GM12878 (cell line): ENCODE results near the gene TIAM1. TPM values are rescaled to one million over a fixed set of nuclear protein-coding genes. Genes with fewer than 3 reads are reported as not detected.
A peak's percentile ranks its signal among the peaks of the same experiment; 100 is the strongest.

Source experiments
- ATAC-seq: fragments of 200-7000 bp; cut with Tn5 transposase; 3 replicates; pipeline ENCODE4 v1.9.1; 2020; ENCODE audit warnings: mild to moderate bottlenecking, moderate library complexity
- BruUV-seq: library from RNA; stranded (reverse); fragments of 400-500 nt; replicated peaks from 2 replicates; lab custom pipeline; 2021; lab: Mats Ljungman, UMichigan
- CTCF ChIA-PET: fragments of 300-600 bp; sonication (Branson Sonifier 250); formaldehyde crosslinking; extraction: SDS; loops from one replicate; lab custom pipeline; 2021; ENCODE audit warnings: inconsistent platforms; lab: Yijun Ruan, JAX
- POLR2A ChIA-PET: fragments of 350-600 bp; formaldehyde crosslinking; extraction: SDS; loops from one replicate; lab custom pipeline; 2021; ENCODE audit warnings: inconsistent platforms; lab: Charles Lee
- RAD21 ChIA-PET: fragments of 300-600 bp; sonication (Branson Sonifier 250); formaldehyde crosslinking; loops from one replicate; lab custom pipeline; 2023; ENCODE audit warnings: antibody characterized with exemption; ENCODE audit not compliant: unreplicated experiment; lab: Charles Lee
- SMC1A ChIA-PET: fragments of 300-600 bp; sonication (Branson Sonifier 250); formaldehyde crosslinking; loops from one replicate; lab custom pipeline; 2023; ENCODE audit not compliant: unreplicated experiment, uncharacterized antibody; lab: Charles Lee
- DNase-seq: peaks from one replicate; pipeline ENCODE4 v3.0.0-alpha.2; 2011; ENCODE audit warnings: low read depth, low spot score
- FAIRE-seq: peaks from 3 replicates; lab custom pipeline; 2011; peaks lifted over from hg19 to GRCh38; lab: Jason Lieb, UNC
- H2AFZ ChIP-seq: 2 replicates; pipeline ENCODE4 v1.6.0; 2011; ENCODE audit warnings: low read depth, low read length, control low read depth; ENCODE audit not compliant: control insufficient read depth
- H3K27ac ChIP-seq: 2 replicates; pipeline ENCODE4 v1.5.1; 2011; ENCODE audit warnings: control low read depth; ENCODE audit not compliant: control insufficient read depth, insufficient read depth
- H3K27me3 ChIP-seq, 2 experiments: replicated peaks in 1 of 2; 2 replicates each; pipeline versions ENCODE4 v1.6.0 to v1.6.1; 2011; ENCODE audit warnings: low read length in 1 of 2; ENCODE audit not compliant: control insufficient read depth in 2 of 2, insufficient read depth in 2 of 2
- H3K36me3 ChIP-seq, 2 experiments: 2 replicates each; pipeline ENCODE4 v1.5.1; 2011; ENCODE audit warnings: low read length in 1 of 2; ENCODE audit not compliant: control insufficient read depth in 2 of 2, insufficient read depth in 2 of 2
- H3K4me1 ChIP-seq: 2 replicates; pipeline ENCODE4 v1.6.1; 2011; ENCODE audit warnings: mild to moderate bottlenecking, low read length, moderate library complexity, mixed read lengths; ENCODE audit not compliant: control insufficient read depth, insufficient read depth
- H3K4me2 ChIP-seq: 2 replicates; pipeline ENCODE4 v1.6.0; 2011; ENCODE audit warnings: control low read depth; ENCODE audit not compliant: control insufficient read depth, insufficient read depth
- H3K4me3 ChIP-seq: fragments of 200-600 bp; sonication (generic); 2 replicates; pipeline ENCODE4 v1.5.1; 2016
- H3K79me2 ChIP-seq: 2 replicates; pipeline ENCODE4 v1.6.0; 2011; ENCODE audit warnings: low read length; ENCODE audit not compliant: control insufficient read depth, insufficient read depth
- H3K9ac ChIP-seq: 2 replicates; pipeline ENCODE4 v1.8.0; 2011; ENCODE audit warnings: low read length, control low read depth, mixed read lengths; ENCODE audit not compliant: control insufficient read depth, insufficient read depth
- H3K9me3 ChIP-seq: replicated peaks from 3 replicates; pipeline ENCODE4 v1.5.1; 2011; ENCODE audit warnings: mild to moderate bottlenecking, low read length; ENCODE audit not compliant: control insufficient read depth, insufficient read depth
- H4K20me1 ChIP-seq: 2 replicates; pipeline ENCODE4 v1.6.0; 2011; ENCODE audit not compliant: control insufficient read depth, insufficient read depth
- CHD2 ChIP-seq: IDR thresholded peaks from 2 replicates; pipeline ENCODE4 v1.6.1; 2011; ENCODE audit warnings: low read depth, low read length, improper control_type of control experiment, borderline replicate concordance
- DPF2 ChIP-seq: fragments of 450-650 bp; IDR thresholded peaks from 2 replicates; pipeline ENCODE4 v1.6.1; 2017; ENCODE audit warnings: mild to moderate bottlenecking
- EP300 ChIP-seq, 2 experiments: fragments of 150-350 bp in 1 of 2; IDR thresholded peaks; 2 replicates each; pipeline ENCODE4 v1.6.1; 2011 to 2012; ENCODE audit warnings: low read depth in 2 of 2, low read length in 2 of 2, borderline replicate concordance in 1 of 2, improper control_type of control experiment in 1 of 2, inconsistent platforms in 1 of 2; ENCODE audit not compliant: control insufficient read depth in 1 of 2
- ESRRA ChIP-seq: IDR thresholded peaks from 2 replicates; pipeline ENCODE4 v1.6.1; 2012; ENCODE audit warnings: mild to moderate bottlenecking, low read length, improper control_type of control experiment
- GATAD2B ChIP-seq: fragments of 450-650 bp; conservative IDR thresholded peaks from 2 replicates; pipeline ENCODE4 v1.6.1; 2017; ENCODE audit warnings: low read depth, mild to moderate bottlenecking, moderate library complexity
- HDAC2 ChIP-seq: fragments of 200-600 bp; sonication (generic); IDR thresholded peaks from 2 replicates; pipeline ENCODE4 v1.6.1; 2017
- IKZF2 ChIP-seq, 2 experiments: fragments of 450-650 bp; IDR thresholded peaks; 2 replicates each; pipeline ENCODE4 v1.6.1; 2017; ENCODE audit warnings: mild to moderate bottlenecking in 2 of 2, moderate library complexity in 2 of 2
- IRF5 ChIP-seq: fragments of 450-650 bp; IDR thresholded peaks from 2 replicates; pipeline ENCODE4 v1.6.1; 2017; ENCODE audit warnings: borderline replicate concordance
- JUND ChIP-seq: IDR thresholded peaks from 2 replicates; pipeline ENCODE4 v1.6.1; 2012; ENCODE audit warnings: low read depth, mild to moderate bottlenecking, low read length, improper control_type of control experiment, moderate library complexity
- MTA2 ChIP-seq: fragments of 450-650 bp; IDR thresholded peaks from 2 replicates; pipeline ENCODE4 v1.6.1; 2016; ENCODE audit warnings: low read depth, mild to moderate bottlenecking, moderate library complexity
- MYB ChIP-seq: fragments of 150-350 bp; IDR thresholded peaks from 2 replicates; pipeline ENCODE4 v1.6.1; 2014; ENCODE audit warnings: mild to moderate bottlenecking, low read depth, low read length, borderline replicate concordance
- NBN ChIP-seq: fragments of 450-650 bp; IDR thresholded peaks from 2 replicates; pipeline ENCODE4 v1.6.1; 2016
- NFIC ChIP-seq: IDR thresholded peaks from 2 replicates; pipeline ENCODE4 v1.6.1; 2012; ENCODE audit warnings: low read depth, mild to moderate bottlenecking, inconsistent platforms, low read length, moderate library complexity
- NR2F1 ChIP-seq: fragments of 450-650 bp; conservative IDR thresholded peaks from 2 replicates; pipeline ENCODE4 v1.6.1; 2017; ENCODE audit warnings: mild to moderate bottlenecking
- NRF1 ChIP-seq: conservative IDR thresholded peaks from 2 replicates; pipeline ENCODE4 v1.6.1; 2011; ENCODE audit warnings: mild to moderate bottlenecking, low read depth, low read length, improper control_type of control experiment
- PAX8 ChIP-seq: fragments of 450-650 bp; IDR thresholded peaks from 2 replicates; pipeline ENCODE4 v1.6.1; 2017; ENCODE audit warnings: mild to moderate bottlenecking, moderate library complexity
- POU2F2 ChIP-seq: IDR thresholded peaks from 3 replicates; pipeline ENCODE4 v1.6.1; 2011; ENCODE audit warnings: low read depth, mild to moderate bottlenecking, low read length, borderline replicate concordance
- SIX5 ChIP-seq: IDR thresholded peaks from 2 replicates; pipeline ENCODE4 v1.6.1; 2011; ENCODE audit warnings: mild to moderate bottlenecking, low read depth, low read length, moderate library complexity; ENCODE audit not compliant: severe bottlenecking
- SREBF1 ChIP-seq: IDR thresholded peaks from 2 replicates; pipeline ENCODE4 v1.6.1; 2012; ENCODE audit warnings: mild to moderate bottlenecking, low read length
- SRF ChIP-seq, 2 experiments: IDR thresholded peaks; 2 replicates each; pipeline ENCODE4 v1.6.1; 2011; ENCODE audit warnings: low read depth in 2 of 2, low read length in 2 of 2, mild to moderate bottlenecking in 1 of 2, moderate library complexity in 1 of 2
- SUPT20H ChIP-seq: IDR thresholded peaks from 2 replicates; pipeline ENCODE4 v1.6.1; 2011; ENCODE audit warnings: low read depth, mild to moderate bottlenecking, low read length, moderate library complexity, borderline replicate concordance; ENCODE audit not compliant: control insufficient read depth
- TBL1XR1 ChIP-seq: IDR thresholded peaks from 2 replicates; pipeline ENCODE4 v1.6.1; 2012; ENCODE audit warnings: low read depth, low read length, improper control_type of control experiment
- TCF12 ChIP-seq: IDR thresholded peaks from 2 replicates; pipeline ENCODE4 v1.6.1; 2011; ENCODE audit warnings: low read depth, mild to moderate bottlenecking, low read length
- ZBED1 ChIP-seq: IDR thresholded peaks from 2 replicates; pipeline ENCODE4 v1.6.1; 2016; ENCODE audit warnings: borderline replicate concordance
- ZNF24 ChIP-seq: fragments of 450-650 bp; IDR thresholded peaks from 2 replicates; pipeline ENCODE4 v1.6.1; 2017; ENCODE audit warnings: antibody characterized with exemption, mild to moderate bottlenecking
- WGBS: methylation state at CpG from one replicate; pipeline ENCODE4 v1.1.6; 2016; ENCODE audit warnings: low lambda C conversion rate; ENCODE audit not compliant: insufficient replicate concordance, insufficient coverage; ENCODE audit errors: missing lambda C conversion rate; 5-methylcytosine and 5-hydroxymethylcytosine counted together
- in situ Hi-C: fragments of 300-500 bp; cut with MboI; formaldehyde crosslinking; loops from 9 replicates; pipeline ENCODE4 v1.14.3; 2018; ENCODE audit warnings: mixed read lengths
- intact Hi-C: fragments of 100-400 bp; cut with micrococcal nuclease; formaldehyde crosslinking; loops from one replicate; pipeline ENCODE4 v1.14.2; 2022; ENCODE audit not compliant: unreplicated experiment
- polyA plus RNA-seq, 11 experiments: library from polyadenylated mRNA; depleted of rRNA in 4 of 11; unstranded in 6 of 11; stranded (reverse) in 5 of 11; fragments of >200 nt; fragmentation: Nextera tagmentation in 4 of 11; fragmentation: Illumina TruSeq in 1 of 11; extraction: Ambion mirVana in 4 of 11; extraction: Trizol in 1 of 11; gene quantifications; 1 replicate in 1 of 11; 2 replicates in 10 of 11; pipeline versions ENCODE4 v1.2.1 to v1.2.3, GENCODE V29; 2011 to 2016; ENCODE audit warnings: inconsistent platforms in 2 of 11, missing spikeins in 2 of 11, low read depth in 1 of 11
- total RNA-seq, 4 experiments: library from RNA; depleted of rRNA in 3 of 4; stranded (reverse); fragments of >200 nt in 3 of 4; fragmentation: Illumina TruSeq in 1 of 4; extraction: Trizol in 1 of 4; gene quantifications; 2 replicates each; pipeline versions ENCODE4 v1.2.1 to v1.2.3, GENCODE V29; 2013 to 2021

TIAM1 gene
- total and polyA plus RNA-seq, 10 of the 15 experiments (the other 5 are each of a cell fraction or from before 2014, with no cell fraction given) = 0.31 to 35.9 (median 0.78) TPM

- TF ChIP-seq PAX8 = no peak
- no peak for TF ChIP-seq SIX5
- TF ChIP-seq MYB = no peak
- no peak for TF ChIP-seq GATAD2B
- TF ChIP-seq JUND = no peak
- TF ChIP-seq SUPT20H = no peak
- no peak for TF ChIP-seq ZNF24
- TF ChIP-seq TCF12 = peak; percentile 31; the same call in 1 of the 2 replicates
- TF ChIP-seq DPF2 = 0 out of 2 replicates have a peak, but pooled peaks have one; percentile 13
- TF ChIP-seq ZBED1 = no peak
- no peak for TF ChIP-seq HDAC2
- TF ChIP-seq MTA2 = peak; percentile 47; the same call in 1 of the 2 replicates
- no peak for TF ChIP-seq NRF1
- TF ChIP-seq IKZF2 (IDR thresholded peaks at IDR 0.05) = peak; percentile 83
- TF ChIP-seq TBL1XR1 = no peak
These were observed 236.2 kb downstream of the TIAM1 start (continued) for GRCh38 chr21:31107871-31108270.

- intact Hi-C loops = loop anchor here (5.0 kb wide), 1 partner anchor 90 kb away; no protein-coding TSS in a partner anchor
- DNase-seq = no peak
- Histone ChIP-seq H3K4me1 (peaks cover 11% of the 10 kb centered on the region; the same call in 1 of the 2 replicates), H4K20me1 (no peaks in the 10 kb centered on the region), H3K27me3 (no peaks in the 10 kb centered on the region), H3K79me2 (no peaks in the 10 kb centered on the region), H3K4me2 (no peak overlapping the region), H3K9ac (no peak overlapping the region), H3K27ac (no peak overlapping the region), H3K36me3 (no peaks in the 10 kb centered on the region), H2AFZ (no peak overlapping the region), H3K4me3 (no peak overlapping the region), H3K9me3 (no peaks in the 10 kb centered on the region; the same call in 2 of the 3 replicates)
- SMC1A ChIA-PET = interaction anchor here (1.8 to 3.3 kb wide), 2 partner anchors 88 to 475 kb away, joined by 9 to 22 read pairs; no protein-coding TSS in a partner anchor
- TF ChIP-seq IRF5 (no peak), IKZF2 (IDR thresholded peaks at IDR 0.05) (no peak), NBN (no peak), POU2F2 (no peak), SRF (IDR thresholded peaks at IDR 0.05; ENCODE audit: low read depth in 2 of 2, low read length in 2 of 2) (no peak), ESRRA (no peak), EP300 (IDR thresholded peaks at IDR 0.05; ENCODE audit: borderline replicate concordance in 1 of 2, control insufficient read depth in 1 of 2, low read depth in 2 of 2, low read length in 2 of 2) (no peak), CHD2 (no peak), SREBF1 (no peak), NFIC (no peak), NR2F1 (no peak)
- FAIRE-seq = no peak
- POLR2A ChIA-PET = no interaction called here
- WGBS = 64% methylated on average over 4 of the region's 4 CpGs
- in situ Hi-C loops = no loop called here
- CTCF ChIA-PET = interaction anchor here (0.9 to 6.6 kb wide), 8 partner anchors 15 to 491 kb away, joined by 3 to 76 read pairs (median 7); no protein-coding TSS in a partner anchor
- no TSS peak for BruUV-seq
- ATAC-seq = no peak
- RAD21 ChIA-PET = interaction anchor here (1.1 kb wide), 2 partner anchors 75 to 497 kb away, joined by 3 read pairs; no protein-coding TSS in a partner anchor
These were observed 236.8 kb downstream of the TIAM1 start for GRCh38 chr21:31107176-31107785.
